Keratinocyte (primary cell): ENCODE results near the gene WARS2. TPM values are rescaled to one million over a fixed set of nuclear protein-coding genes. Genes with fewer than 3 reads are reported as not detected.

ENCODE experiments used
- DNase-seq: peaks from one replicate; pipeline ENCODE4 v3.0.0-alpha.2; 2011; ENCODE audit warnings: low read depth, missing footprints, low spot score
- FAIRE-seq: peaks from 2 replicates; lab custom pipeline; 2011; peaks lifted over from hg19 to GRCh38; lab: Jason Lieb, UNC
- H2AFZ ChIP-seq: 2 replicates; pipeline ENCODE4 v1.6.0; 2012; ENCODE audit warnings: low read length, control low read depth, inconsistent platforms; ENCODE audit not compliant: control insufficient read depth
- H3K27ac ChIP-seq: 2 replicates; pipeline ENCODE4 v1.5.1; 2011; ENCODE audit warnings: low read length; ENCODE audit not compliant: control insufficient read depth, insufficient read depth
- H3K27me3 ChIP-seq: 3 replicates; pipeline ENCODE4 v1.6.0; 2011; ENCODE audit warnings: low read length; ENCODE audit not compliant: control insufficient read depth, insufficient read depth; ENCODE audit errors: extremely low read depth
- H3K36me3 ChIP-seq, 2 experiments: 2 replicates in 1 of 2; 3 replicates in 1 of 2; pipeline ENCODE4 v1.5.1; 2011; ENCODE audit warnings: low read length in 2 of 2, mild to moderate bottlenecking in 1 of 2; ENCODE audit not compliant: control insufficient read depth in 2 of 2, insufficient read depth in 2 of 2; ENCODE audit errors: extremely low read depth in 1 of 2
- H3K4me1 ChIP-seq: 3 replicates; pipeline ENCODE4 v1.5.1; 2011; ENCODE audit warnings: low read length; ENCODE audit not compliant: control insufficient read depth, insufficient read depth; ENCODE audit errors: extremely low read depth
- H3K4me2 ChIP-seq: 3 replicates; pipeline ENCODE4 v1.6.0; 2011; ENCODE audit warnings: low read depth, low read length; ENCODE audit not compliant: control insufficient read depth, insufficient read depth; ENCODE audit errors: extremely low read depth
- H3K4me3 ChIP-seq, 3 experiments: fragments of 200-600 bp in 1 of 3; sonication (generic) in 1 of 3; 2 replicates in 2 of 3; 3 replicates in 1 of 3; pipeline ENCODE4 v1.5.1; 2011 to 2016; ENCODE audit warnings: low read length in 3 of 3, mild to moderate bottlenecking in 3 of 3, control low read depth in 2 of 3, inconsistent platforms in 1 of 3, low read depth in 1 of 3, mixed read lengths in 1 of 3, mixed run types in 1 of 3, moderate library complexity in 1 of 3; ENCODE audit not compliant: control insufficient read depth in 2 of 3, insufficient read depth in 2 of 3; ENCODE audit errors: extremely low read depth in 1 of 3
- H3K79me2 ChIP-seq: 2 replicates; pipeline ENCODE4 v1.6.0; 2012; ENCODE audit warnings: low read length; ENCODE audit not compliant: control insufficient read depth, insufficient read depth
- H3K9ac ChIP-seq: 3 replicates; pipeline ENCODE4 v1.6.0; 2011; ENCODE audit warnings: low read length; ENCODE audit not compliant: control insufficient read depth, insufficient read depth; ENCODE audit errors: extremely low read depth
- H3K9me1 ChIP-seq: 3 replicates; pipeline ENCODE4 v1.6.0; 2011; ENCODE audit warnings: low read length; ENCODE audit not compliant: control insufficient read depth, insufficient read depth; ENCODE audit errors: extremely low read depth
- H3K9me3 ChIP-seq: 2 replicates; pipeline ENCODE4 v1.5.1; 2012; ENCODE audit warnings: low read depth, low read length; ENCODE audit not compliant: control insufficient read depth
- H4K20me1 ChIP-seq: 3 replicates; pipeline ENCODE4 v1.6.0; 2011; ENCODE audit warnings: low read length; ENCODE audit not compliant: control insufficient read depth, insufficient read depth; ENCODE audit errors: extremely low read depth
- CTCF ChIP-seq, 3 experiments: IDR thresholded peaks in 1 of 3; conservative IDR thresholded peaks in 1 of 3; optimal IDR thresholded peaks in 1 of 3; 2 replicates in 2 of 3; 3 replicates in 1 of 3; pipeline versions ENCODE3 to v1.5.1; 2011; ENCODE audit warnings: low read length in 3 of 3, mild to moderate bottlenecking in 3 of 3, moderate library complexity in 2 of 3, control low read depth in 1 of 3, inconsistent platforms in 1 of 3; ENCODE audit not compliant: insufficient read depth in 2 of 3; ENCODE audit errors: extremely low read depth in 1 of 3
- EZH2 ChIP-seq: IDR thresholded peaks from one replicate; pipeline ENCODE4 v1.6.1; 2012; ENCODE audit warnings: inconsistent platforms, mild to moderate bottlenecking, low read length, moderate library complexity
- dilution Hi-C: fragments of 300-500 bp; cut with MboI; formaldehyde crosslinking; loops from one replicate; pipeline ENCODE4 v1.7.0; 2020; ENCODE audit warnings: low sequenced_read_pairs; ENCODE audit not compliant: extremely low pct_ligation_motif_present
- polyA plus RNA-seq, 5 experiments: library from polyadenylated mRNA; depleted of rRNA in 3 of 5; stranded (reverse) in 3 of 5; stranded (forward) in 1 of 5; unstranded in 1 of 5; fragments of >200 nt; gene quantifications; 1 replicate in 1 of 5; 2 replicates in 3 of 5; 3 replicates in 1 of 5; pipeline versions ENCODE4 v1.2.1 to v1.2.3, GENCODE V29; 2011 to 2012; ENCODE audit warnings: missing spikeins in 2 of 5, low read depth in 1 of 5, low replicate concordance in 1 of 5

Gene WARS2
- polyA plus RNA-seq, 1 donor (not counting 4 experiments of a cell fraction or from before 2014, with no cell fraction given), result 10.3 TPM

GRCh38 chr1:119133987-119134386 lies 6.5 kb downstream of the WARS2 start:
- H3K27ac ChIP-seq, result no peak overlapping the region
- H3K4me1 ChIP-seq, result peaks cover 9% of the 10 kb centered on the region
- H3K9me3 ChIP-seq, result no peaks in the 10 kb centered on the region
- no peaks in the 10 kb centered on the region for H3K36me3 ChIP-seq
- H3K4me2 ChIP-seq, result no peak overlapping the region
- H2AFZ ChIP-seq, result no peak overlapping the region
- dilution Hi-C loops, result no loop called here
- no peak for FAIRE-seq
- no peaks in the 10 kb centered on the region for H3K27me3 ChIP-seq
- no peaks in the 10 kb centered on the region for H4K20me1 ChIP-seq
- TF ChIP-seq CTCF (optimal IDR thresholded peaks at IDR 0.05 in 1 of 3, IDR thresholded peaks at IDR 0.05 in 1 of 3, conservative IDR thresholded peaks at IDR 0.05 in 1 of 3; ENCODE audit: extremely low read depth in 1 of 3, insufficient read depth in 2 of 3, low read length in 3 of 3) (no peak), EZH2 (no peak)
- no peaks in the 10 kb centered on the region for H3K79me2 ChIP-seq
- H3K9ac ChIP-seq, result no peak overlapping the region
- no peaks in the 10 kb centered on the region for H3K9me1 ChIP-seq
- no peak for DNase-seq
- no peak overlapping the region for H3K4me3 ChIP-seq

- Histone ChIP-seq H3K27ac (no peak overlapping the region), H3K36me3 (no peaks in the 10 kb centered on the region), H3K4me1 (peaks cover 9% of the 10 kb centered on the region), H2AFZ (no peak overlapping the region), H3K4me2 (no peak overlapping the region), H3K9ac (no peak overlapping the region), H3K4me3 (no peak overlapping the region), H3K9me3 (no peaks in the 10 kb centered on the region), H3K27me3 (no peaks in the 10 kb centered on the region), H3K9me1 (no peaks in the 10 kb centered on the region), H3K79me2 (no peaks in the 10 kb centered on the region), H4K20me1 (no peaks in the 10 kb centered on the region)
- DNase-seq (no peak), FAIRE-seq (no peak)
- dilution Hi-C loops, result no loop called here
- TF ChIP-seq EZH2 (no peak), CTCF (optimal IDR thresholded peaks at IDR 0.05 in 1 of 3, IDR thresholded peaks at IDR 0.05 in 1 of 3, conservative IDR thresholded peaks at IDR 0.05 in 1 of 3; ENCODE audit: extremely low read depth in 1 of 3, insufficient read depth in 2 of 3, low read length in 3 of 3) (no peak)
Observed at GRCh38 chr1:119132179-119132578, 8.3 kb downstream of the WARS2 start.
